HCT116 (cell line): ENCODE data around the gene TMEM25. TPM values are rescaled to one million over a fixed set of nuclear protein-coding genes. Genes with fewer than 3 reads are reported as not detected.

ENCODE experiments used
- ATAC-seq: fragments of 200-7000 bp; cut with Tn5 transposase; 2 replicates; pipeline ENCODE4 v1.9.1; 2020; ENCODE audit warnings: mild to moderate bottlenecking, moderate library complexity
- BruUV-seq: library from RNA; stranded (reverse); fragments of 400-500 nt; replicated peaks from 2 replicates; lab custom pipeline; 2021; lab: Mats Ljungman, UMichigan
- CTCF ChIA-PET: fragments of 300-600 bp; sonication (Branson Sonifier 250); formaldehyde crosslinking; loops from one replicate; lab custom pipeline; 2021; ENCODE audit warnings: antibody characterized with exemption; lab: Charles Lee
- POLR2A ChIA-PET: fragments of 300-600, 350-600 bp; sonication (Branson Sonifier 250); formaldehyde crosslinking; loops from one replicate; lab custom pipeline; 2021; ENCODE audit warnings: antibody characterized with exemption; lab: Charles Lee
- RAD21 ChIA-PET, 2 experiments: fragments of 300-600 bp; sonication (Branson Sonifier 250); formaldehyde crosslinking; loops; one replicate each; lab custom pipeline; 2023; ENCODE audit warnings: low total read pairs in 2 of 2; ENCODE audit not compliant: uncharacterized antibody in 2 of 2, unreplicated experiment in 2 of 2, low non-redundant PET in 1 of 2; lab: Charles Lee
- DNase-seq: peaks from one replicate; pipeline ENCODE4 v3.0.0-alpha.2; 2010; ENCODE audit warnings: low read depth, low spot score
- H2AFZ ChIP-seq: fragments of 200-600 bp; shearing (Covaris generic), sonication (generic); 2 replicates; pipeline ENCODE4 v1.6.1; 2017; ENCODE audit warnings: low read depth, mixed run types, mixed read lengths, antibody characterized with exemption, low read length; ENCODE audit not compliant: poor library complexity, severe bottlenecking
- H3K27ac ChIP-seq: 2 replicates; pipeline ENCODE4 v1.5.1; 2012; ENCODE audit warnings: low read depth, low read length
- H3K27me3 ChIP-seq: fragments of 200-600 bp; sonication (generic); 2 replicates; pipeline ENCODE4 v1.6.1; 2016; ENCODE audit warnings: mixed run types, low read length, mixed read lengths; ENCODE audit not compliant: insufficient read depth
- H3K36me3 ChIP-seq, 2 experiments: fragments of 200-500 bp in 1 of 2; fragments of 200-600 bp in 1 of 2; sonication (Bioruptor generic) in 1 of 2; sonication (generic) in 1 of 2; 2 replicates each; pipeline versions ENCODE4 v1.5.1 to v1.6.1; 2014 to 2016; ENCODE audit warnings: low read length in 2 of 2, inconsistent platforms in 1 of 2, mixed read lengths in 1 of 2, mixed run types in 1 of 2; ENCODE audit not compliant: insufficient read depth in 2 of 2, control insufficient read depth in 1 of 2
- H3K4me1 ChIP-seq, 2 experiments: fragments of 200-600 bp in 1 of 2; sonication (generic) in 1 of 2; 2 replicates each; pipeline versions ENCODE4 v1.5.1 to v1.6.1; 2012 to 2017; ENCODE audit warnings: low read length in 2 of 2, inconsistent platforms in 1 of 2, mild to moderate bottlenecking in 1 of 2, mixed read lengths in 1 of 2, mixed run types in 1 of 2, moderate library complexity in 1 of 2; ENCODE audit not compliant: insufficient read depth in 2 of 2, control insufficient read depth in 1 of 2
- H3K4me2 ChIP-seq: fragments of 200-600 bp; sonication (generic); 2 replicates; pipeline ENCODE4 v1.6.1; 2017; ENCODE audit warnings: mixed run types, low read length, mixed read lengths
- H3K4me3 ChIP-seq, 2 experiments: fragments of 200-600 bp in 1 of 2; sonication (generic) in 1 of 2; replicated peaks in 1 of 2; 2 replicates each; pipeline ENCODE4 v1.5.1; 2011 to 2016; ENCODE audit warnings: low read length in 2 of 2, control low read depth in 1 of 2, low read depth in 1 of 2, mild to moderate bottlenecking in 1 of 2, mixed read lengths in 1 of 2, mixed run types in 1 of 2
- H3K79me2 ChIP-seq: fragments of 200-600 bp; sonication (generic); 2 replicates; pipeline ENCODE4 v1.6.1; 2017; ENCODE audit warnings: mild to moderate bottlenecking, mixed run types, low read length, moderate library complexity, mixed read lengths; ENCODE audit not compliant: insufficient read depth
- H3K9ac ChIP-seq: fragments of 200-600 bp; sonication (generic); 2 replicates; pipeline ENCODE4 v1.6.1; 2016; ENCODE audit warnings: low read length, mixed read lengths
- H3K9me2 ChIP-seq: fragments of 200-600 bp; sonication (generic), shearing (Covaris generic); 2 replicates; pipeline ENCODE4 v1.6.1; 2017; ENCODE audit warnings: mixed run types, mild to moderate bottlenecking, moderate library complexity; ENCODE audit not compliant: insufficient read depth
- H3K9me3 ChIP-seq, 2 experiments: fragments of 200-500 bp in 1 of 2; fragments of 200-600 bp in 1 of 2; sonication (Bioruptor generic) in 1 of 2; sonication (generic) in 1 of 2; 2 replicates each; pipeline ENCODE4 v1.6.1; 2014 to 2017; ENCODE audit warnings: low read length in 2 of 2, mixed read lengths in 2 of 2, inconsistent platforms in 1 of 2, low read depth in 1 of 2, mild to moderate bottlenecking in 1 of 2, mixed run types in 1 of 2, moderate library complexity in 1 of 2; ENCODE audit not compliant: control insufficient read depth in 1 of 2, insufficient read depth in 1 of 2
- H4K20me1 ChIP-seq: fragments of 200-600 bp; sonication (generic), shearing (Covaris generic); 2 replicates; pipeline ENCODE4 v1.6.1; 2017; ENCODE audit warnings: mixed run types, mild to moderate bottlenecking, moderate library complexity; ENCODE audit not compliant: insufficient read depth
- CBX3 ChIP-seq: IDR thresholded peaks from 2 replicates; pipeline ENCODE4 v1.6.1; 2012; ENCODE audit warnings: low read depth
- CEBPB ChIP-seq: IDR thresholded peaks from 2 replicates; pipeline ENCODE4 v1.6.1; 2012; ENCODE audit warnings: low read depth
- ELF1 ChIP-seq: IDR thresholded peaks from 2 replicates; pipeline ENCODE4 v1.6.1; 2012; ENCODE audit warnings: low read depth, borderline replicate concordance
- FOSL1 ChIP-seq: IDR thresholded peaks from 2 replicates; pipeline ENCODE4 v1.6.1; 2012; ENCODE audit warnings: low read depth
- JUND ChIP-seq: IDR thresholded peaks from 2 replicates; pipeline ENCODE4 v1.6.1; 2012
- POLR2A ChIP-seq: IDR thresholded peaks from 2 replicates; pipeline ENCODE4 v1.7.0; 2011; ENCODE audit warnings: borderline replicate concordance; ENCODE audit not compliant: insufficient read depth, insufficient read length; ENCODE audit errors: extremely low read depth
- SIN3A ChIP-seq: IDR thresholded peaks from 2 replicates; pipeline ENCODE4 v1.6.1; 2012; ENCODE audit warnings: low read depth
- SP1 ChIP-seq: IDR thresholded peaks from 2 replicates; pipeline ENCODE4 v1.6.1; 2012; ENCODE audit warnings: low read depth
- TCF7L2 ChIP-seq: IDR thresholded peaks from 2 replicates; pipeline ENCODE4 v1.7.0; 2011; ENCODE audit warnings: borderline replicate concordance, inconsistent platforms; ENCODE audit not compliant: insufficient read depth, insufficient read length; ENCODE audit errors: extremely low read depth
- YY1 ChIP-seq: IDR thresholded peaks from 2 replicates; pipeline ENCODE4 v1.6.1; 2011; ENCODE audit warnings: low read length, low read depth, moderate library complexity, mild to moderate bottlenecking; ENCODE audit not compliant: insufficient replicate concordance; ENCODE audit errors: extremely low read depth
- ZFX ChIP-seq: fragments of 450-650 bp; IDR thresholded peaks from 2 replicates; pipeline ENCODE4 v1.6.1; 2017
- intact Hi-C: fragments of 100-400 bp; cut with micrococcal nuclease; formaldehyde crosslinking; loops from 2 replicates; pipeline ENCODE4 v1.10.0; 2022
- total RNA-seq: library from RNA; stranded (reverse); gene quantifications from one replicate; pipeline ENCODE4 v1.2.1, GENCODE V29; 2021; ENCODE audit not compliant: unreplicated experiment
- TF ChIP-seq, protein P1 (sequence below): IDR thresholded peaks from 2 replicates; pipeline ENCODE4 v1.6.1; 2012
- TF ChIP-seq, protein P2 (sequence below): IDR thresholded peaks from 2 replicates; pipeline ENCODE4 v1.6.1; 2012; ENCODE audit warnings: low read depth
- TF ChIP-seq, protein P3 (sequence below): IDR thresholded peaks from 2 replicates; pipeline ENCODE4 v1.6.1; 2011; ENCODE audit warnings: mild to moderate bottlenecking, low read length, moderate library complexity; ENCODE audit not compliant: insufficient replicate concordance; ENCODE audit errors: extremely low read depth

The TMEM25 gene
- total RNA-seq, 1 experiment from 2014 or later = 27.0 TPM

DNA sequence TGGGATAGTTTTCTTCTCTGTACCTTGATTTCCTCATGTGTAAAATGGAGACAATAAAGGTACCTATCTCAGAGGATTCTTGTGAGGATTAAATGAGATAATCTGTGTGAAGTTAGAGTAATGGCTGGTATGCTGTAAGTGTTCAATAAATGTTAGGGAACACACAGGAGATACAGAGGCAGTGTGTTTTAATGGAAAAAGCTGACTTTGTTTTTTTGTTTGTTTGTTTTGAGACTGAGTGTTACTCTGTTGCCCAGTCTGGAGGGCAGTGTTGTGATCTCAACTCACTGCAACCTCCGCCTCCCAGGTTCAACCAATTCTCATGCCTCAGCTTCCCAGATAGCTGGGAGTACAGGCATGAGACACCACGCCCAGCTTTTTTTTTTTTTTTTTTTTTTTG lies 38.7 kb downstream of the TMEM25 start:
- no peak for DNase-seq
- intact Hi-C loops = no loop called here
- H3K9me3 ChIP-seq = no peaks in the 10 kb centered on the region
- no TSS peak for BruUV-seq
- no peaks in the 10 kb centered on the region for H3K27me3 ChIP-seq
- no peak overlapping the region for H3K27ac ChIP-seq
- peaks cover 8 to 38% of the 10 kb centered on the region in 2 experiments for H3K4me1 ChIP-seq
- TF ChIP-seq, protein P1, sequence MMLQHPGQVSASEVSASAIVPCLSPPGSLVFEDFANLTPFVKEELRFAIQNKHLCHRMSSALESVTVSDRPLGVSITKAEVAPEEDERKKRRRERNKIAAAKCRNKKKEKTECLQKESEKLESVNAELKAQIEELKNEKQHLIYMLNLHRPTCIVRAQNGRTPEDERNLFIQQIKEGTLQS = no peak
- TF ChIP-seq CBX3 (no peak), YY1 (no peak), CEBPB (no peak), ELF1 (no peak), SIN3A (no peak), FOSL1 (no peak), POLR2A (no peak), TCF7L2 (no peak), ZFX (no peak), SP1 (no peak), JUND (no peak)
- TF ChIP-seq, protein P2, sequence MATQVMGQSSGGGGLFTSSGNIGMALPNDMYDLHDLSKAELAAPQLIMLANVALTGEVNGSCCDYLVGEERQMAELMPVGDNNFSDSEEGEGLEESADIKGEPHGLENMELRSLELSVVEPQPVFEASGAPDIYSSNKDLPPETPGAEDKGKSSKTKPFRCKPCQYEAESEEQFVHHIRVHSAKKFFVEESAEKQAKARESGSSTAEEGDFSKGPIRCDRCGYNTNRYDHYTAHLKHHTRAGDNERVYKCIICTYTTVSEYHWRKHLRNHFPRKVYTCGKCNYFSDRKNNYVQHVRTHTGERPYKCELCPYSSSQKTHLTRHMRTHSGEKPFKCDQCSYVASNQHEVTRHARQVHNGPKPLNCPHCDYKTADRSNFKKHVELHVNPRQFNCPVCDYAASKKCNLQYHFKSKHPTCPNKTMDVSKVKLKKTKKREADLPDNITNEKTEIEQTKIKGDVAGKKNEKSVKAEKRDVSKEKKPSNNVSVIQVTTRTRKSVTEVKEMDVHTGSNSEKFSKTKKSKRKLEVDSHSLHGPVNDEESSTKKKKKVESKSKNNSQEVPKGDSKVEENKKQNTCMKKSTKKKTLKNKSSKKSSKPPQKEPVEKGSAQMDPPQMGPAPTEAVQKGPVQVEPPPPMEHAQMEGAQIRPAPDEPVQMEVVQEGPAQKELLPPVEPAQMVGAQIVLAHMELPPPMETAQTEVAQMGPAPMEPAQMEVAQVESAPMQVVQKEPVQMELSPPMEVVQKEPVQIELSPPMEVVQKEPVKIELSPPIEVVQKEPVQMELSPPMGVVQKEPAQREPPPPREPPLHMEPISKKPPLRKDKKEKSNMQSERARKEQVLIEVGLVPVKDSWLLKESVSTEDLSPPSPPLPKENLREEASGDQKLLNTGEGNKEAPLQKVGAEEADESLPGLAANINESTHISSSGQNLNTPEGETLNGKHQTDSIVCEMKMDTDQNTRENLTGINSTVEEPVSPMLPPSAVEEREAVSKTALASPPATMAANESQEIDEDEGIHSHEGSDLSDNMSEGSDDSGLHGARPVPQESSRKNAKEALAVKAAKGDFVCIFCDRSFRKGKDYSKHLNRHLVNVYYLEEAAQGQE = no peak
- TF ChIP-seq, protein P3, sequence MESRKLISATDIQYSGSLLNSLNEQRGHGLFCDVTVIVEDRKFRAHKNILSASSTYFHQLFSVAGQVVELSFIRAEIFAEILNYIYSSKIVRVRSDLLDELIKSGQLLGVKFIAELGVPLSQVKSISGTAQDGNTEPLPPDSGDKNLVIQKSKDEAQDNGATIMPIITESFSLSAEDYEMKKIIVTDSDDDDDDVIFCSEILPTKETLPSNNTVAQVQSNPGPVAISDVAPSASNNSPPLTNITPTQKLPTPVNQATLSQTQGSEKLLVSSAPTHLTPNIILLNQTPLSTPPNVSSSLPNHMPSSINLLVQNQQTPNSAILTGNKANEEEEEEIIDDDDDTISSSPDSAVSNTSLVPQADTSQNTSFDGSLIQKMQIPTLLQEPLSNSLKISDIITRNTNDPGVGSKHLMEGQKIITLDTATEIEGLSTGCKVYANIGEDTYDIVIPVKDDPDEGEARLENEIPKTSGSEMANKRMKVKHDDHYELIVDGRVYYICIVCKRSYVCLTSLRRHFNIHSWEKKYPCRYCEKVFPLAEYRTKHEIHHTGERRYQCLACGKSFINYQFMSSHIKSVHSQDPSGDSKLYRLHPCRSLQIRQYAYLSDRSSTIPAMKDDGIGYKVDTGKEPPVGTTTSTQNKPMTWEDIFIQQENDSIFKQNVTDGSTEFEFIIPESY = no peak
- H3K4me2 ChIP-seq = no peak overlapping the region
- no peaks in the 10 kb centered on the region for H3K36me3 ChIP-seq
- H3K9me2 ChIP-seq = no peaks in the 10 kb centered on the region
- no peak overlapping the region for H3K9ac ChIP-seq
- no peak overlapping the region for H2AFZ ChIP-seq
- ChIA-PET RAD21 (no interaction called here), CTCF (no interaction called here), POLR2A (no interaction called here)
- no peak for ATAC-seq
- no peak overlapping the region for H3K4me3 ChIP-seq
- peaks cover 25% of the 10 kb centered on the region for H3K79me2 ChIP-seq
- H4K20me1 ChIP-seq = peaks cover 6% of the 10 kb centered on the region; the same call in 1 of the 2 replicates
